Measurements from ENCODE around the gene FOXI1.

Gene FOXI1

DNA sequence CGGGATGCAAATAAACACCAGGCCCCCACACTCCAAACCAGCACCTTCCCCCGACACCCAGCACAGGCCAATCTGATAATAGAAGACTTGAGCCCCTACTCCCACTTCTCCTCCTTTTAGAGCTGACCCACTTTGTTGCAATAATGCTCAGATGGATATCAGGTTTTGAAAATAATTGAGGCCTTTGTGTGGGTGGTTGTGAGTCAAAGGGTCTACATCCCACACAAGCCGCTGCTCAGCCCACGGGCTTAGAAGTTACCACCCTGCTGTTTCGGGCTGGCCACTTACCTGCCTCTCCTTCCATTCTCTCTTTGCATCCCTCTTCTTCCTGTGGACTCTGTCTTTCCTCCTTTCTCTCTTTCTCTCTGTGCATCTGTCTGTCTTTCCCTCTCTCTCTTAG is 36.2 kb upstream of the FOXI1 start:
- DNase-seq (ENCODE audit: low spot score) = no peak
- TF ChIP-seq, protein P1, sequence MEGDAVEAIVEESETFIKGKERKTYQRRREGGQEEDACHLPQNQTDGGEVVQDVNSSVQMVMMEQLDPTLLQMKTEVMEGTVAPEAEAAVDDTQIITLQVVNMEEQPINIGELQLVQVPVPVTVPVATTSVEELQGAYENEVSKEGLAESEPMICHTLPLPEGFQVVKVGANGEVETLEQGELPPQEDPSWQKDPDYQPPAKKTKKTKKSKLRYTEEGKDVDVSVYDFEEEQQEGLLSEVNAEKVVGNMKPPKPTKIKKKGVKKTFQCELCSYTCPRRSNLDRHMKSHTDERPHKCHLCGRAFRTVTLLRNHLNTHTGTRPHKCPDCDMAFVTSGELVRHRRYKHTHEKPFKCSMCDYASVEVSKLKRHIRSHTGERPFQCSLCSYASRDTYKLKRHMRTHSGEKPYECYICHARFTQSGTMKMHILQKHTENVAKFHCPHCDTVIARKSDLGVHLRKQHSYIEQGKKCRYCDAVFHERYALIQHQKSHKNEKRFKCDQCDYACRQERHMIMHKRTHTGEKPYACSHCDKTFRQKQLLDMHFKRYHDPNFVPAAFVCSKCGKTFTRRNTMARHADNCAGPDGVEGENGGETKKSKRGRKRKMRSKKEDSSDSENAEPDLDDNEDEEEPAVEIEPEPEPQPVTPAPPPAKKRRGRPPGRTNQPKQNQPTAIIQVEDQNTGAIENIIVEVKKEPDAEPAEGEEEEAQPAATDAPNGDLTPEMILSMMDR (conservative IDR thresholded peaks at IDR 0.05; ENCODE audit: low read depth) = no peak
- CTCF ChIA-PET = no interaction called here
- POLR2A ChIA-PET (ENCODE audit: low non-redundant PET) = no interaction called here
- H3K27ac ChIP-seq = no peak overlapping the region

GRCh38 chr5:170070556-170071412 is 34.9 kb upstream of the FOXI1 start:
- POLR2A ChIA-PET (ENCODE audit: low non-redundant PET) = no interaction called here
- DNase-seq (ENCODE audit: low spot score) = peak; percentile 53
- CTCF ChIA-PET = interaction anchor here (0.5 to 2.2 kb wide), 33 partner anchors 9 to 589 kb away, joined by 3 to 13 read pairs (median 3); no protein-coding TSS in a partner anchor
- TF ChIP-seq, protein P1 (conservative IDR thresholded peaks at IDR 0.05; ENCODE audit: low read depth) = peak; percentile 82
- no peak overlapping the region for H3K27ac ChIP-seq

- POLR2A ChIA-PET (ENCODE audit: low non-redundant PET) = no interaction called here
- CTCF ChIA-PET = interaction anchor here (0.5 to 2.2 kb wide), 11 partner anchors 11 to 612 kb away, joined by 3 to 13 read pairs (median 5); no protein-coding TSS in a partner anchor
- DNase-seq (ENCODE audit: low spot score) = no peak
- TF ChIP-seq, protein P1 (conservative IDR thresholded peaks at IDR 0.05; ENCODE audit: low read depth) = no peak
- no peak overlapping the region for H3K27ac ChIP-seq
Measured at GRCh38 chr5:170071748-170072147, 33.9 kb upstream of the FOXI1 start.

DNA sequence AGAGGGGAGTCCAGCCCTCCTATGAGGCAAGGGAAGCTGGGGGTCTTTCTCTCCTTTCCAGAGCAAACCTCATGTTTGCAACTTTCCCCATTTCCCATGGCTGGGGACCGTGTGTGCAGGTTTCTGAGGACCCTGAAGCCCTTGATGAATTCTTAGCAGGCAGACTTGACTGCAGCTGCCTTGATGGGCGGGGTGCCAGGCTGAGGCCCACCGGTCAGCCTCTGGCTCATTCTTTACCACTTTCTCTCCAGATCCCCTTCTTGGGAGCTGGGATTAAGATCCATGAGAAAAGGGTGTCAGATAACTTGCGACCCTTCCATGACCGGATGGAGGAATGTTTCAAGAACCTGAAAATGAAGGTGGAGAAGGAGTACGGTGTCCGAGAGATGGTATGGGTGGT is 30.0 kb upstream of the FOXI1 start:
- H3K27ac ChIP-seq = no peak overlapping the region
- TF ChIP-seq, protein P1 (conservative IDR thresholded peaks at IDR 0.05; ENCODE audit: low read depth) = no peak
- ChIA-PET POLR2A (ENCODE audit: low non-redundant PET) (interaction anchor here (0.6 kb wide), 1 partner anchor 25 kb away, joined by 3 read pairs; no protein-coding TSS in a partner anchor), CTCF (no interaction called here)
- DNase-seq (ENCODE audit: low spot score) = no peak

DNA sequence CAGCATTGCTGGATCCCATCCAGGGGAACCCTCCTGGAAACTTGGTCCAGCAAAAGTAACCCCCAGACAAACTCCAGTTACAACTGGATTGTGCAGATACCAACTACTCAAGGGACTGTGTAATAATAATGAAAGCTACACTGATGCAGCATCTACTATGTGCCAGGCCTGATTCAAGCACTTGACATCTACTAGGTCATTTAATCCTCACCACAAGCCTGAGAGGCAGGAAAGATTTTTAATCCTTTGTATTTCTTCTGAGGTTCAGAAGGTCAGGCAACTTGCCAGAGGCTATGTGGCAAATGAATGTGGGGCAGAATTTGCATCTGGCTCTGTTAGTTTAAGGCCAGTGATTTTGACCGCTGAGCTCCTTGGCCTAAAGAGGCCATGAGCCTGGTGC is 29.5 kb upstream of the FOXI1 start:
- no peak overlapping the region for H3K27ac ChIP-seq
- TF ChIP-seq, protein P1 (conservative IDR thresholded peaks at IDR 0.05; ENCODE audit: low read depth) = no peak
- DNase-seq (ENCODE audit: low spot score) = no peak
- POLR2A ChIA-PET (ENCODE audit: low non-redundant PET) = no interaction called here
- CTCF ChIA-PET = no interaction called here

DNA sequence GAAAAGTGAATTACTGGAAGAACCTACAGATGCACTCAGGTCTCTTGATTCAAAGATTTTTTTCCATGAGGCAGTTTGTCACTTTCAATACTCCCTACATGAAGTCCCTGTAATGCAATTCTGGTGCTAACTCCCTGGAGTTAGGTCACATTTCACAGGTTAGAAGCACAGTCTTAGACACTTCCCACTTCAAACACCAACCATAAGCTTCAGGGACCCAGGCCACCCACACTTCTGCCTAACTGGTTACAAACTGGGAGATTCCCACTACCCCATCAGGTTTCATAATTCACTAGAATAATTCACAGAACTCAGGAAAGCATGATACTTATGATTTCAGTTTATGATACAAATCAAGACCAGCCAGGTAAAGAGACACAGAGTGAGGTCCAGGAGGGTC is 29.0 kb upstream of the FOXI1 start:
- DNase-seq (ENCODE audit: low spot score) = no peak
- ChIA-PET CTCF (no interaction called here), POLR2A (ENCODE audit: low non-redundant PET) (no interaction called here)
- no peak overlapping the region for H3K27ac ChIP-seq
- TF ChIP-seq, protein P1 (conservative IDR thresholded peaks at IDR 0.05; ENCODE audit: low read depth) = no peak

All from RWPE1 (cell line).